OCI-LY3 (cell line): Measurements from ENCODE around the gene DOCK4.

Experiments
- EZH2phosphoT487 ChIP-seq: fragments of 200-600 bp; shearing (Covaris generic); IDR thresholded peaks from 2 replicates; pipeline ENCODE4 v1.6.1; 2018; ENCODE audit warnings: antibody characterized with exemption, mixed run types, low read depth
- TF ChIP-seq, protein P1 (sequence below): fragments of 200-600, 300-600 bp; sonication (generic); IDR thresholded peaks from 2 replicates; pipeline ENCODE4 v1.5.1; 2014; ENCODE audit warnings: antibody characterized with exemption, low read length, low read depth

DNA sequence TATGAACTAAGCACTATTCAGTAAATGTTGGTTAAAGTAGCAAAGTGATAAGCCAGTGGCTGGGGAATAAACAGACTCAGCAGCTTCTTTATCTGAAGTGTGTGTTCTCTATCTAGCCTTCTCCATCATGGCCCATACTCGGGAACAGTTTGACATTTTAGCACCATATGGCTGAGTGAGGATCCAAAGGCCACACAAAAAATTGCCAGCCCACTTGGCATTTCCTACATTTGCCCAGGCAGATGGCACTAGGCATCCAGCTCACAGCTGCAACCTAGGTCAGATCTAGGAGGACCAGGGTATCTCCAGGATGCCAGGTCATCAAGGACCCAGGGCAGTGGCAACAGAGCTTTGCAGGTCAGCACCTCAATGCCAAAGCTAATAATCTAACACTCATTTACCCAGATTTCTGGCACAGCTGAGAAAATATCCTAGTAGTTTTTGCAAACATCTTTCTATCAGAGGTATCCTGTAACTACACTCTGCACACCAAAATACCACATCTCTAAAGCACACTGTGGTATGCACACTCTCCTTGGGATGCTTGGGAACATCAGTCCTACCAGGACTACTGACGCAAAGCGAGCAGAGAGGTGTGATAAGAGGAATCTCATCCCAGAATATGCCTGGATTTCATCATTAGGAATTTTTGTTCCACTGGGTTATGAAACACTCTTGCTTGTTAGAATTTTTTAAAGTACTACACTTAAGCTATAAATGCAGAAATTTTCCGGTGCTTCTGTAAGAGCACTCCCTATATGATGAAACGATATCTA lies 61.7 kb downstream of the DOCK4 start:
- TF ChIP-seq, protein P1, sequence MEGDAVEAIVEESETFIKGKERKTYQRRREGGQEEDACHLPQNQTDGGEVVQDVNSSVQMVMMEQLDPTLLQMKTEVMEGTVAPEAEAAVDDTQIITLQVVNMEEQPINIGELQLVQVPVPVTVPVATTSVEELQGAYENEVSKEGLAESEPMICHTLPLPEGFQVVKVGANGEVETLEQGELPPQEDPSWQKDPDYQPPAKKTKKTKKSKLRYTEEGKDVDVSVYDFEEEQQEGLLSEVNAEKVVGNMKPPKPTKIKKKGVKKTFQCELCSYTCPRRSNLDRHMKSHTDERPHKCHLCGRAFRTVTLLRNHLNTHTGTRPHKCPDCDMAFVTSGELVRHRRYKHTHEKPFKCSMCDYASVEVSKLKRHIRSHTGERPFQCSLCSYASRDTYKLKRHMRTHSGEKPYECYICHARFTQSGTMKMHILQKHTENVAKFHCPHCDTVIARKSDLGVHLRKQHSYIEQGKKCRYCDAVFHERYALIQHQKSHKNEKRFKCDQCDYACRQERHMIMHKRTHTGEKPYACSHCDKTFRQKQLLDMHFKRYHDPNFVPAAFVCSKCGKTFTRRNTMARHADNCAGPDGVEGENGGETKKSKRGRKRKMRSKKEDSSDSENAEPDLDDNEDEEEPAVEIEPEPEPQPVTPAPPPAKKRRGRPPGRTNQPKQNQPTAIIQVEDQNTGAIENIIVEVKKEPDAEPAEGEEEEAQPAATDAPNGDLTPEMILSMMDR: no peak
- no peak for TF ChIP-seq EZH2phosphoT487
